ENCODE measurements around the gene KCNH5. TPM values are rescaled to one million over a fixed set of nuclear protein-coding genes. Genes with fewer than 3 reads are reported as not detected.

Gene KCNH5
- total RNA-seq, 4 donors from 2014 or later: 0.04 to 0.27 (median 0.15) TPM

- no peak for ATAC-seq
- H3K4me1 ChIP-seq: no peaks in the 10 kb centered on the region
- H3K9me3 ChIP-seq: peaks cover 0 to 10% (median 0%) of the 10 kb centered on the region in 3 donors
- H3K27me3 ChIP-seq: no peaks in the 10 kb centered on the region
- no peak overlapping the region for H3K27ac ChIP-seq
- H3K36me3 ChIP-seq: no peaks in the 10 kb centered on the region
- TF ChIP-seq POLR2AphosphoS5 (IDR thresholded peaks at IDR 0.05): no peak
- no peak for TF ChIP-seq EP300 (IDR thresholded peaks at IDR 0.05)
- TF ChIP-seq POLR2A (IDR thresholded peaks at IDR 0.05): no peak
- TF ChIP-seq, protein P1, sequence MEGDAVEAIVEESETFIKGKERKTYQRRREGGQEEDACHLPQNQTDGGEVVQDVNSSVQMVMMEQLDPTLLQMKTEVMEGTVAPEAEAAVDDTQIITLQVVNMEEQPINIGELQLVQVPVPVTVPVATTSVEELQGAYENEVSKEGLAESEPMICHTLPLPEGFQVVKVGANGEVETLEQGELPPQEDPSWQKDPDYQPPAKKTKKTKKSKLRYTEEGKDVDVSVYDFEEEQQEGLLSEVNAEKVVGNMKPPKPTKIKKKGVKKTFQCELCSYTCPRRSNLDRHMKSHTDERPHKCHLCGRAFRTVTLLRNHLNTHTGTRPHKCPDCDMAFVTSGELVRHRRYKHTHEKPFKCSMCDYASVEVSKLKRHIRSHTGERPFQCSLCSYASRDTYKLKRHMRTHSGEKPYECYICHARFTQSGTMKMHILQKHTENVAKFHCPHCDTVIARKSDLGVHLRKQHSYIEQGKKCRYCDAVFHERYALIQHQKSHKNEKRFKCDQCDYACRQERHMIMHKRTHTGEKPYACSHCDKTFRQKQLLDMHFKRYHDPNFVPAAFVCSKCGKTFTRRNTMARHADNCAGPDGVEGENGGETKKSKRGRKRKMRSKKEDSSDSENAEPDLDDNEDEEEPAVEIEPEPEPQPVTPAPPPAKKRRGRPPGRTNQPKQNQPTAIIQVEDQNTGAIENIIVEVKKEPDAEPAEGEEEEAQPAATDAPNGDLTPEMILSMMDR (IDR thresholded peaks at IDR 0.05): no peak
- H3K4me3 ChIP-seq: no peak overlapping the region
Measured at GRCh38 chr14:63076488-63076887, 31.2 kb upstream of the KCNH5 start.

- no peaks in the 10 kb centered on the region for H3K9me3 ChIP-seq
- no peaks in the 10 kb centered on the region for H3K36me3 ChIP-seq
- no peaks in the 10 kb centered on the region for H3K4me1 ChIP-seq
- TF ChIP-seq, protein P1 (IDR thresholded peaks at IDR 0.05): no peak
- TF ChIP-seq POLR2AphosphoS5 (IDR thresholded peaks at IDR 0.05) (no peak), EP300 (IDR thresholded peaks at IDR 0.05) (no peak)
- peaks cover 7% of the 10 kb centered on the region for H3K27me3 ChIP-seq
- H3K4me3 ChIP-seq: no peak overlapping the region
- 67 to 100% methylated on average over 1 of the region's 1 CpG for WGBS, 2 donors (ENCODE audit: low coverage in 1 of 2)
- no peak overlapping the region for H3K27ac ChIP-seq
- no peak for ATAC-seq
Measured at GRCh38 chr14:63055631-63056030, 10.4 kb upstream of the KCNH5 start.

DNA sequence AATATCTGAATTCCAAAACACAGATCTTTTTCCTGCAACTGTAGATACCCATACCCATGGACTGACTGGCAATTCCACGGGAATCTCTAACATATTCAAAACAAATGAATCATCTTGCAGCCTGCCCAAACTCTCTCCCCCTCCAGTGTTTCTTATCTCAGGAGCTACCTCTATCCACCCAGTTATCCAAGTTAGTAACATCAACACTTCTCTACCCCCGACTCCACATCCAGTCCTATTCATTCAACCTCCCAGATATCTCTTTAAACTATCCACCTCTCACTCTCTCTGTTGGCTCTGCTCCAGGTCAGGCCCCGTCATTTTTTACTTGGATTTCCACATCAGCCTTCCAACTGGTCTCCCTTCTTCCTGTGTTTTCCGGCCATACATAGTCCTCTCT is 6.7 kb upstream of the KCNH5 start:
- Histone ChIP-seq H3K9me3 (no peaks in the 10 kb centered on the region), H3K27ac (no peak overlapping the region), H3K27me3 (peaks cover 33% of the 10 kb centered on the region), H3K4me3 (no peak overlapping the region), H3K36me3 (no peaks in the 10 kb centered on the region), H3K4me1 (no peaks in the 10 kb centered on the region)
- TF ChIP-seq POLR2A (IDR thresholded peaks at IDR 0.05): no peak
- no peak for TF ChIP-seq POLR2AphosphoS5 (IDR thresholded peaks at IDR 0.05)
- TF ChIP-seq, protein P1 (IDR thresholded peaks at IDR 0.05): no peak
- TF ChIP-seq EP300 (IDR thresholded peaks at IDR 0.05): no peak
- WGBS, 2 donors (ENCODE audit: low coverage in 1 of 2): 21 to 27% methylated on average over 4 of the region's 4 CpGs
- ATAC-seq: no peak

GRCh38 chr14:63051301-63051700 is 6.0 kb upstream of the KCNH5 start:
- no peak overlapping the region for H3K27ac ChIP-seq
- ATAC-seq: no peak
- no peaks in the 10 kb centered on the region for H3K36me3 ChIP-seq
- no peaks in the 10 kb centered on the region for H3K9me3 ChIP-seq
- TF ChIP-seq, protein P1 (IDR thresholded peaks at IDR 0.05): no peak
- no peak for TF ChIP-seq POLR2AphosphoS5 (IDR thresholded peaks at IDR 0.05)
- TF ChIP-seq EP300 (IDR thresholded peaks at IDR 0.05): no peak
- no peak for TF ChIP-seq POLR2A (IDR thresholded peaks at IDR 0.05)
- H3K27me3 ChIP-seq: peaks cover 40% of the 10 kb centered on the region
- no peak overlapping the region for H3K4me3 ChIP-seq
- H3K4me1 ChIP-seq: peaks cover 0 to 2% (median 0%) of the 10 kb centered on the region in 3 donors
- 78 to 80% methylated on average over 2 of the region's 2 CpGs for WGBS, 2 donors (ENCODE audit: low coverage in 1 of 2)

- ATAC-seq: no peak
- no CpG with 5 or more reads among the region's 2 CpGs for WGBS, 2 donors (ENCODE audit: low coverage in 1 of 2)
- no peak for TF ChIP-seq EP300 (IDR thresholded peaks at IDR 0.05)
- TF ChIP-seq, protein P1 (IDR thresholded peaks at IDR 0.05): no peak
- no peak for TF ChIP-seq POLR2AphosphoS5 (IDR thresholded peaks at IDR 0.05)
- TF ChIP-seq POLR2A (IDR thresholded peaks at IDR 0.05): no peak
Measured at GRCh38 chr14:63050694-63051093, 5.4 kb upstream of the KCNH5 start.

More at GRCh38 chr14:63050694-63051093, 5.4 kb upstream of the KCNH5 start:
- no peak overlapping the region for H3K4me3 ChIP-seq
- no peaks in the 10 kb centered on the region for H3K9me3 ChIP-seq
- H3K27ac ChIP-seq: no peak overlapping the region
- H3K4me1 ChIP-seq: peaks cover 0 to 8% (median 5%) of the 10 kb centered on the region in 3 donors
- no peaks in the 10 kb centered on the region for H3K36me3 ChIP-seq
- H3K27me3 ChIP-seq: peaks cover 46% of the 10 kb centered on the region
